Activated CD8-positive, alpha-beta memory T cell treated with anti-CD3 and anti-CD28 coated beads, Interleukin-2, amount 10 ng/mL, durations not matched to agents 7 days and 5 days (primary cell): ENCODE measurements around the gene ZFAND6. TPM values are rescaled to one million over a fixed set of nuclear protein-coding genes. Genes with fewer than 3 reads are reported as not detected.
"Not testable (repeated sequence)": the region's sequence is repeated elsewhere in the genome, so short reads cannot be mapped to it uniquely, and the experiment has no call there.

Experiments used
- ATAC-seq: fragments of 150-1000 bp; cut with Tn5 transposase; one replicate; pipeline ENCODE4 v1.10.0; 2021; ENCODE audit warnings: moderate library complexity
- CTCF ChIA-PET: fragments of 350-600 bp; sonication (Branson Sonifier 250); formaldehyde crosslinking; loops from one replicate; lab custom pipeline; 2021; ENCODE audit warnings: antibody characterized with exemption; lab: Charles Lee
- DNase-seq: peaks from one replicate; pipeline ENCODE4 v3.0.0-alpha.2; 2020
- H3K27ac Mint-ChIP-seq: one replicate; pipeline ENCODE4 v1.8.0; 2021; ENCODE audit warnings: mild to moderate bottlenecking, mixed read lengths
- H3K27me3 Mint-ChIP-seq: one replicate; pipeline ENCODE4 v1.8.0; 2021; ENCODE audit warnings: mixed read lengths
- H3K36me3 Mint-ChIP-seq: one replicate; pipeline ENCODE4 v1.8.0; 2021; ENCODE audit warnings: mild to moderate bottlenecking, mixed read lengths
- H3K4me1 Mint-ChIP-seq: one replicate; pipeline ENCODE4 v1.8.0; 2021; ENCODE audit warnings: mixed read lengths
- H3K4me3 Mint-ChIP-seq: one replicate; pipeline ENCODE4 v1.8.0; 2021; ENCODE audit warnings: mild to moderate bottlenecking, moderate library complexity, mixed read lengths
- H3K9me3 Mint-ChIP-seq: one replicate; pipeline ENCODE4 v1.8.0; 2022; ENCODE audit warnings: low read depth, mixed read lengths
- total RNA-seq, 2 experiments: library from RNA; stranded (reverse); gene quantifications; one replicate each; pipeline ENCODE4 v1.2.3, GENCODE V29; 2021

The ZFAND6 gene
- total RNA-seq, result 10 to 100 TPM; 36.7 to 42.1 TPM

- Mint-ChIP-seq H3K27ac (peak within 1 kb of the TSS; percentile 92), H3K27me3 (peaks cover 3% of the 10 kb centered on the region), H3K36me3 (no peaks in the 10 kb centered on the region), H3K4me1 (peaks cover 54% of the 10 kb centered on the region), H3K9me3 (no peaks in the 10 kb centered on the region), H3K4me3 (peak within 1 kb of the TSS; percentile 82)
- CTCF ChIA-PET, result interaction anchor here (0.6 to 2.8 kb wide), 4 partner anchors 23 to 136 kb away, joined by 3 to 10 read pairs (median 3); no protein-coding TSS in a partner anchor
- ATAC-seq (peak; percentile 90), DNase-seq (peak; percentile 96)
Observed at GRCh38 chr15:80058851-80059785, at the start of gene ZFAND6. Gene ZFAND6, plus strand, starts transcription at chr15:80059676. Its CDS starts 60,669 bp downstream, at chr15:80120345.

- Mint-ChIP-seq H3K36me3 (no peaks in the 10 kb centered on the region), H3K27ac (no peak overlapping the region), H3K4me1 (peaks cover 14% of the 10 kb centered on the region), H3K9me3 (peaks cover 3% of the 10 kb centered on the region), H3K4me3 (no peak overlapping the region), H3K27me3 (no peaks in the 10 kb centered on the region)
- CTCF ChIA-PET, result no interaction called here
- DNase-seq, result no peak
- ATAC-seq, result no peak
Observed at GRCh38 chr15:80010131-80010673, 49.3 kb upstream of the ZFAND6 start.

GRCh38 chr15:80011041-80011523, 48.4 kb upstream of the ZFAND6 start:
- H3K36me3 Mint-ChIP-seq, ATAC-seq, H3K4me3 Mint-ChIP-seq, H3K9me3 Mint-ChIP-seq, CTCF ChIA-PET, H3K27me3 Mint-ChIP-seq, DNase-seq, H3K27ac Mint-ChIP-seq: not testable (repeated sequence)
- peaks cover 14% of the 10 kb centered on the region for H3K4me1 Mint-ChIP-seq

GRCh38 chr15:80011596-80011995, 47.9 kb upstream of the ZFAND6 start:
- no peak overlapping the region for H3K27ac Mint-ChIP-seq
- peaks cover 14% of the 10 kb centered on the region for H3K4me1 Mint-ChIP-seq
- H3K9me3 Mint-ChIP-seq, result peaks cover 3% of the 10 kb centered on the region
- no peaks in the 10 kb centered on the region for H3K27me3 Mint-ChIP-seq
- DNase-seq (no peak), ATAC-seq (no peak)
- CTCF ChIA-PET, result no interaction called here
- H3K4me3 Mint-ChIP-seq, result no peak overlapping the region
- no peaks in the 10 kb centered on the region for H3K36me3 Mint-ChIP-seq

- no peaks in the 10 kb centered on the region for H3K36me3 Mint-ChIP-seq
- DNase-seq (no peak), ATAC-seq (no peak)
- H3K27ac Mint-ChIP-seq, result no peak overlapping the region
- H3K9me3 Mint-ChIP-seq, result peaks cover 3% of the 10 kb centered on the region
- CTCF ChIA-PET, result interaction anchor here (0.6 to 1.3 kb wide), 2 partner anchors 20 to 159 kb away, joined by 3 to 4 read pairs; no protein-coding TSS in a partner anchor
- no peaks in the 10 kb centered on the region for H3K27me3 Mint-ChIP-seq
- H3K4me3 Mint-ChIP-seq, result no peak overlapping the region
- peaks cover 14% of the 10 kb centered on the region for H3K4me1 Mint-ChIP-seq
Observed at GRCh38 chr15:80012060-80012726, 47.3 kb upstream of the ZFAND6 start.

- not testable (repeated sequence) for H3K4me3 Mint-ChIP-seq, H3K36me3 Mint-ChIP-seq, H3K9me3 Mint-ChIP-seq, ATAC-seq, H3K27me3 Mint-ChIP-seq, DNase-seq, H3K27ac Mint-ChIP-seq
- CTCF ChIA-PET, result interaction anchor here (1.0 kb wide), 1 partner anchor 21 kb away, joined by 3 read pairs; no protein-coding TSS in a partner anchor
- H3K4me1 Mint-ChIP-seq, result peaks cover 11% of the 10 kb centered on the region
Observed at GRCh38 chr15:80014186-80014585, 45.3 kb upstream of the ZFAND6 start.

GRCh38 chr15:80015156-80015555, 44.3 kb upstream of the ZFAND6 start:
- CTCF ChIA-PET, result no interaction called here
- ATAC-seq (no peak), DNase-seq (no peak)
- no peaks in the 10 kb centered on the region for H3K36me3 Mint-ChIP-seq
- no peak overlapping the region for H3K4me3 Mint-ChIP-seq
- H3K9me3 Mint-ChIP-seq, result no peaks in the 10 kb centered on the region
- peaks cover 12% of the 10 kb centered on the region for H3K4me1 Mint-ChIP-seq
- no peaks in the 10 kb centered on the region for H3K27me3 Mint-ChIP-seq
- no peak overlapping the region for H3K27ac Mint-ChIP-seq

- H3K27ac Mint-ChIP-seq, H3K4me3 Mint-ChIP-seq, CTCF ChIA-PET: not testable (repeated sequence)
Observed at GRCh38 chr15:80016506-80016905, 43.0 kb upstream of the ZFAND6 start.

GRCh38 chr15:80017139-80017538, 42.3 kb upstream of the ZFAND6 start:
- not testable (repeated sequence) for H3K27ac Mint-ChIP-seq, H3K4me3 Mint-ChIP-seq, DNase-seq, H3K36me3 Mint-ChIP-seq, ATAC-seq, H3K27me3 Mint-ChIP-seq, H3K9me3 Mint-ChIP-seq
- H3K4me1 Mint-ChIP-seq, result peaks cover 12% of the 10 kb centered on the region
- CTCF ChIA-PET, result interaction anchor here (1.8 kb wide), 1 partner anchor 164 kb away, joined by 3 read pairs; no protein-coding TSS in a partner anchor

More at GRCh38 chr15:80016506-80016905, 43.0 kb upstream of the ZFAND6 start:
- H3K36me3 Mint-ChIP-seq, ATAC-seq, H3K27me3 Mint-ChIP-seq, DNase-seq, H3K9me3 Mint-ChIP-seq: not testable (repeated sequence)
- H3K4me1 Mint-ChIP-seq, result peaks cover 10% of the 10 kb centered on the region

GRCh38 chr15:80019168-80019745, 40.2 kb upstream of the ZFAND6 start:
- Mint-ChIP-seq H3K27ac (no peak overlapping the region), H3K36me3 (peaks cover 10% of the 10 kb centered on the region), H3K4me1 (peaks cover 23% of the 10 kb centered on the region), H3K27me3 (no peaks in the 10 kb centered on the region), H3K4me3 (no peak overlapping the region), H3K9me3 (peaks cover 6% of the 10 kb centered on the region)
- CTCF ChIA-PET, result interaction anchor here (1.8 kb wide), 1 partner anchor 166 kb away, joined by 3 read pairs; no protein-coding TSS in a partner anchor
- peak; percentile 15 for DNase-seq
- ATAC-seq, result no peak

- DNase-seq, H3K27ac Mint-ChIP-seq, ATAC-seq, H3K9me3 Mint-ChIP-seq, H3K27me3 Mint-ChIP-seq, H3K4me3 Mint-ChIP-seq, CTCF ChIA-PET: not testable (repeated sequence)
- Mint-ChIP-seq H3K36me3 (peaks cover 10% of the 10 kb centered on the region), H3K4me1 (peaks cover 23% of the 10 kb centered on the region)
Observed at GRCh38 chr15:80020149-80020548, 39.3 kb upstream of the ZFAND6 start.

- Mint-ChIP-seq H3K9me3 (peaks cover 6% of the 10 kb centered on the region), H3K4me3 (no peak overlapping the region), H3K36me3 (peaks cover 10% of the 10 kb centered on the region), H3K27ac (no peak overlapping the region), H3K27me3 (no peaks in the 10 kb centered on the region), H3K4me1 (peaks cover 24% of the 10 kb centered on the region)
- CTCF ChIA-PET, result no interaction called here
- ATAC-seq, result no peak
- DNase-seq, result peak; percentile 15
Observed at GRCh38 chr15:80020731-80021130, 38.7 kb upstream of the ZFAND6 start.

GRCh38 chr15:80026310-80026709, 33.2 kb upstream of the ZFAND6 start:
- CTCF ChIA-PET, result no interaction called here
- H3K36me3 Mint-ChIP-seq, result peaks cover 14% of the 10 kb centered on the region
- no peak overlapping the region for H3K4me3 Mint-ChIP-seq
- no peak overlapping the region for H3K27ac Mint-ChIP-seq
- peaks cover 6% of the 10 kb centered on the region for H3K9me3 Mint-ChIP-seq
- no peaks in the 10 kb centered on the region for H3K27me3 Mint-ChIP-seq
- ATAC-seq (no peak), DNase-seq (no peak)
- H3K4me1 Mint-ChIP-seq, result peaks cover 32% of the 10 kb centered on the region
